GM21515 (cell line): ENCODE data around the gene FAM3A.
"Not testable (repeated sequence)": the region's sequence is repeated elsewhere in the genome, so short reads cannot be mapped to it uniquely, and the experiment has no call there.

ENCODE experiments used
- ATAC-seq: cut with Tn5 transposase; IDR thresholded peaks from one replicate; pipeline ENCODE4 v1.9.1; 2021; ENCODE audit not compliant: unreplicated experiment

FAM3A gene, protein sequence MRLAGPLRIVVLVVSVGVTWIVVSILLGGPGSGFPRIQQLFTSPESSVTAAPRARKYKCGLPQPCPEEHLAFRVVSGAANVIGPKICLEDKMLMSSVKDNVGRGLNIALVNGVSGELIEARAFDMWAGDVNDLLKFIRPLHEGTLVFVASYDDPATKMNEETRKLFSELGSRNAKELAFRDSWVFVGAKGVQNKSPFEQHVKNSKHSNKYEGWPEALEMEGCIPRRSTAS

GRCh38 chrX:154515966-154516655, at the start of gene FAM3A:
FAM3A (minus strand) TSS chrX:154516232; CDS start chrX:154515772, 460 bp downstream.
- ATAC-seq: peak; percentile 85

DNA sequence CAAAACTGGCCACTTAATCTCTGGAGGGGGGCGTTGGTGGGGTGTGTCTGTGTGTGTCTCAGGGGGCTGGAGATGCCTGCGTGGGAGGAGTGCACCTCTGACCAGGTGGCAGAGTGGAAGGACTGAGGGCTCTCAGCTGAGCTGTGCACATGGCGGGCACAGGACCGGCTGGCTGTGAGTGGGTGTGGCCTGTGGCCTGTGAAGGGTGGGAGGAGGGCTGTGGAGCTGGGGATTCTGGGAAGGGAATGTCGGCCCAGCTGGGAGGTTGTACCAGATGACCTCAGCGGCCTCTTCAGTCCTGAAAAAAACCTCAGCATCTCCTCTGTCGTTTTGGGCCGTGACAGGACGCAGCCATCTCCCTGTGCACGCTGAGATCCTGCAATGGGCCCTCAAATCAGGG, 46.3 kb upstream of the FAM3A start:
- ATAC-seq: not testable (repeated sequence)

- not testable (repeated sequence) for ATAC-seq
These were observed 44.3 kb upstream of the FAM3A start for GRCh38 chrX:154560326-154560725.

DNA sequence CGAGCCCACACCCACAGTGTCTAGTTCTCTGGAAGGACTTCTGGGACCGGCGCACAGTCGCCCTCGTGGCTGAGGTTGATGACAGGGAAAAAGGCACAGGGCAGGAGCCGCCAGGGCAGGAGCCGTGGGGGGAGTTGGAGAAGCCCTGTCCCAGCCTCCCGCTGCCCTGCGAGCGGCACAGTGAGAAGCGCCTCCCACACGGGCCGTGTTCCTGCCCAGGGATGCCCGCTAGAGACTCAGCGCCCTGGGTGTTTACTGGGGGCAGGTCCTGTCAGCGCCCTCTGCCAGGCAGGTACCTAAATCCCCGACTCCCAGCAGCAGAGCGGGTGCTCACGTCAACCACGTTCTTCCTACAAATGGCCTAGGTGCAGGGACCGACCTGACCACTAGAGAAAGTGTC, 42.9 kb upstream of the FAM3A start:
- not testable (repeated sequence) for ATAC-seq

GRCh38 chrX:154558060-154558690, 42.1 kb upstream of the FAM3A start:
- not testable (repeated sequence) for ATAC-seq

DNA sequence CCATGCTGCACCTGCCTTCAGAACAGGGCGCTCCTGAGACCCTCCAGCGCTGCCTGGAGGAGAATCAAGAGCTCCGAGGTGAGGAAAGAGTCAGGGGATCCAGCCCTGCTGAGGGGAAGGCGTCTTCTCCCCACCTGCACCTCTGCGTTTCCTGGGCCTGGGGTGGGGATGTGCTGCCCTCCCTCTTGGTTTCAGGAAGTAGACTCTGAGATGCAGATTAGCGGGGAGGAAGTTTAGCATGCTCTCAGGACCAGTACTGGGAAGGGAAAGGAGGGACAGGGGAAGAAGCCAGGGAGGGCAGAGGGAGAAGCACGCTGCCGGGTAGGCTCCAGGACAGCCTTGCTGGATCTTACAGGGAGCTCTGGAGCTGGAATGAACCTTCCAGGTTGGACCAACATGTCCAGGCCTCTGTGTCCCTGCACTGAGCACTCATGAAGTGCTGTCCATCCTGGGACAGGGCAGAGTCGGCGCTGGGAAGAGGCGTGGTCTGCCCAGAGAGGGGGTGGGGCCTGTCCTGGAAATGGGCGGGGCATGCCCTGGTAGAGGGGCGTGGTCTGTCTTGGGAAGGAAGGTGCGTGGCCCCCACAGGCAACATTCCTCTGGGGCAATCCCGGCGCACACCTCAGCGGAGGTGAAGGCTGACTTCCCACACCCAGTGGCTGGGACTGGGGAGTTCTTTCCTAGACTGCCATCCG, 36.2 kb upstream of the FAM3A start:
- ATAC-seq: not testable (repeated sequence)

- ATAC-seq: no peak
These were observed 33.7 kb upstream of the FAM3A start for GRCh38 chrX:154549766-154550165.

GRCh38 chrX:154548028-154548316, 31.9 kb upstream of the FAM3A start:
- ATAC-seq: no peak

DNA sequence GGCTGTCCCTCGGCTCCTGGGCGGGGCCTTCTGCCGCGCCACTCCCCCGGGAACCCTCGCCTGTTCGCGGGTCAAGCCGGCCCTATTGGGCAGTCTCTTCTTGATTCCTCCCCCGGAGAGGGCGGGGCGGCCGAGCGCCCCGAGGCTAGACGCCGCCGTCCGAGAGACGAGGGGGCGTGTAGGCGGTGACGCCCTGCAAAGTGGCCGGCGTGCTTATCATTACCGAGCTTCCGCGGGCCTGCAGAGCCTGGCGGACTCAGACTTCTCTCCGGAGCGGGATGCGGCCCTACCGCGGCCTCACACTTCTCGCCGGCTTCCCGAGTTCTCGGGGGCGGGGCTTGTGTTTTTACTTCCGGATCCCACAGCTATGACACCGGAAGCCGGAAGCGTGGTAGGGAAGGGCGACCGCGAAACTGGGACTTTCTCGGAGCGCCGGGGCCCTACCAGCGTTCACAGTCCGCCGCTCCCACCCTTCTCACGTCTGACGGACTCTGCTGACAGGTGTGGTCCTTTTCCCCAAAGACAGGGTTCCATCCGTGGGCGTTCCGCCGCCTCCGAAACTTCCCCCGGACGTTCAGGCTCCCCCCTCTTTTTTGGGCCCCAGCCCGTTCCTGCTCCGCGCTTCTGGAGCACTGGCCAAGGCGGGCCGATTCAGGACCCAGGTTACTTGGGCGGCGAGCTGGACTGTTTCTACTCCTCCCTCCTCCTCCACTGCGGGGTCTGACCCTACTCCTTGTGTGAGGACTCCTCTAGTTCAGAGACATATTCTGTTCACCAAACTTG, 31.4 kb upstream of the FAM3A start, which contains the start of gene IKBKG:
Gene IKBKG, plus strand, starts transcription at position 376 of the 783 bp plus-strand sequence. CDS start 4,383 bp downstream, outside the sequence.
- peak; percentile 80 for ATAC-seq

DNA sequence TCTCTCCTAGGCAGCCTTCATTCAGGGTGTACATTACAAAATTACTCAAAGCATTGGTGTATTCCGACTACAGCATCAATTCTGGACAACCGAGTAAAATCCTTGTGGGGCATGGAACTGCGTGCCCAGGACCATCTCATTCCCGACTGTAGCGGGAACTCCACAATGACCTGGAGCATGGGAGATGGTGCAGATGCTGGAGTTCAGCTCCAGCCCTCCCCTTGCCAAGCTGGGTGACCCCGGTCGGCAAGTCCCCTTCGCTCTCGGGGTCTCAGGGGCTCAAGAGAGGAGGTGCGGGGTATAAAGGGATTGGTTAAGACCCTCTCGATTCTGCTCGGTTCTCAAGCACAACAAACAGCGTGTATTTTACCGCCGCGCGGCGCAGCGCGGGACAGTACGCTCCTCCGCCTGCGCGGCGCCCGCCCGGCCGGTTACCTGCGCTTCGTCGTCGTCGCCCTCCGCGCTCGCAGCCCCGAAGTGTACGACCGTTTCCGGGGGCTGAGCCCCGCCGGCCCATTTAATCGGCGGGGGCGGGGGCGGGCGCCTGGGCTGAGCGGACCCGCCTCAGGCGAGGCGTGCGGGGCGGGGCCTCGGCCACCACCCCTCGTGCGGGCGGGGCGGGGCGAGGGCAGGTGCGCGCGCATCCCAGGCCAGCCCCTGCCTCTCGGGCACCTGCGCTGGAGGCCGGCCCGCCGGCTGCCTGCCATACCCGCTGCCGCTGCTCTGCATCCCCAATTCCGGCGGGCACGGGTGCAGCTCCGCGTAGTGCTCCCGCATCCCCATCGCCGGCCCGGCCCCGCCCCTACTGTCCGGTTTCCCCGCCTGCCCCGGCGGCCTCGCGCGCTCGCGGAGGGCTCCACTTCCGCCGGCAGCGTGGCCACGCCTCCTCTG, 30.6 kb upstream of the FAM3A start, which contains the start of gene G6PD:
Gene G6PD, minus strand, starts transcription at position 493 of the 891 bp plus-strand sequence. CDS start 691 bp downstream, outside the sequence.
- ATAC-seq: peak; percentile 33

DNA sequence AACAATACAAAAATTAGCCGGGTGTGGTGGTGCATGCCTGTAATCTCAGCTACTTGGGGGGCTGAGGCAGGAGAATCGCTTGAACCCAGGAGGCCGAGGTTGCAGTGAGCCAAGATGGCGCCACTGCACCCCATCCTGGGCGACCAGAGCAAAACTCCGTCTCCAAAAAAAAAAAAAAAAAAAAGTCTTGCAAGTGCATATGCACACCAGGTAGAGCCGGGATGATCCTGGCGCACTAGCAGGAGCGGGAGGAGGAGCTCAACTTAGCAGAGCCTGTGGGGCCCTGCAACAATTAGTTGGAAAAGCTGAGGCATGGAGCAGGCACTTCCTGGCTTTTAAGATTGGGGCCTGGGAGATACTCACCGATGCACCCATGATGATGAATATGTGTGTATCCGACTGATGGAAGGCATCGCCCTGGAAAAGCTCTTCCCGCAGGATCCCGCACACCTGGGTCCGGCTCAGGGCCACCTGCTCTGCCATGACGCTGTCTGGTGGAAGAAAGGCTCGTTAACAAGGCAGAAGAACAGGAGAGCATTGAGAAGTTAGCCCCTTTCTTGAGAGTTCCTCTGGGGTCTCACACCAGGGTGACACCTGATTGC, 29.7 kb upstream of the FAM3A start:
- no peak for ATAC-seq

- ATAC-seq: no peak
These were observed 26.8 kb upstream of the FAM3A start for GRCh38 chrX:154542723-154543424.

- no peak for ATAC-seq
These were observed 26.1 kb upstream of the FAM3A start for GRCh38 chrX:154541896-154542722.

DNA sequence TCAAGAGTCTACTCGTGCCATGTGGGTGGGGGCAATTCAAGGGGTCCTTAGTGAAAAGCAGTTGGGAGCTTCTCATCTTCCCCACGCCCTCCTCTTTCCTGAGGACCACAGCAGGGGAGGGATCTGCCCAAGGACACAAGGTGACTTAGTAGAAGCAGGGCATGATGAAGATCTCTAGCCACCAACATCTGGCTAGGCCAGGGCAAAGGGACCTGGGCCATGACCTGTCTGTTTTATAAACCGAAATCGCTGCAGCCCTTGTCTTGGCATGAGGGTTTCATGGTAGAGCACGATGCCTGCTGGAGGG, 25.5 kb upstream of the FAM3A start:
- ATAC-seq: no peak

- no peak for ATAC-seq
These were observed 25.0 kb upstream of the FAM3A start for GRCh38 chrX:154540897-154541535.

DNA sequence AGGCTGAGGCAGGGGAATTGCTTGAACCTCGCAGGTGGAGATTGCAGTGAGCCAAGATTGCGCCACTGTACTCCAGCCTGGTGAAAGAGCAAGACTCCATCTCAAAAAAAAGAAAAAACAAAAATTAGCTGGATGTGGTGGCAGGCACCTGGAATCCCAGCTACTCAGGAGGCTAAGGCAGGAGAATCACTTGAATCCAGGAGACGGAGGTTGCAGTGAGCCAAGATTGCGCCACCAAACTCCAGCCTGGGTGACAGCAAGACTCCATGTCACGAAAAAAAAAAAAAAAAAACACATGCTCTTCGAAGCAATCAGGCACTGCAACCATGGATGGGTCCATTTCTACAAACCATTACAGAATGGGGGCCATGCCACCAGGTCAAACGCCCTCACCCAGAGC, 24.3 kb upstream of the FAM3A start:
- ATAC-seq: not testable (repeated sequence)

DNA sequence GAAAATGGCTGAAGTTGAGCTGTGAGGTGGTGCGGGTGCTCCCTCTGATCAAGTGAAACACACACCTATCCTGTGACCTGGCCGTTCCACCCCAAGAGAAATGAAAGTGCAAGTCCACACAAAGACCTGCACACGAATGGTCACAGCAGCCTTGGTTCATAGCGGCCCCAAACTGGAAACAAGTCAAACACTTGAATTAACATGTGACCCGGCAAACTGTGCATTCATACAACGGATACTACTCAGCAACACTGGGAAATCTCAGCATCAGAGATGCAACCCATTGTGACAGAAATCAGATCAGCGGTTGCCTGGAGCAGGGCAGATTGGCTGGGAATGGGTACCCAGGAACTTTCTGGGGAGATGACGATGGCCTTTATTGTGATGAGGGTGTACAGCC, 23.0 kb upstream of the FAM3A start:
- no peak for ATAC-seq
